WTC11 (cell line): ENCODE data around the gene NBL1. TPM values are rescaled to one million over a fixed set of nuclear protein-coding genes. Genes with fewer than 3 reads are reported as not detected.
A peak's percentile ranks its signal among the peaks of the same experiment; 100 is the strongest.

ENCODE experiments used
- ATAC-seq: fragments of 200-7000 bp; cut with Tn5 transposase; 2 replicates; pipeline ENCODE4 v1.10.0; 2021; ENCODE audit warnings: mild to moderate bottlenecking, moderate library complexity
- CTCF ChIA-PET: fragments of 300-600 bp; sonication (Branson Sonifier 250); formaldehyde crosslinking; loops from one replicate; lab custom pipeline; 2021; ENCODE audit warnings: antibody characterized with exemption; lab: Charles Lee
- POLR2A ChIA-PET: fragments of 350-600 bp; sonication (Branson Sonifier 250); formaldehyde crosslinking; loops from one replicate; lab custom pipeline; 2021; ENCODE audit warnings: antibody characterized with exemption; lab: Charles Lee
- DNase-seq: peaks from one replicate; pipeline ENCODE4 v3.0.0; 2021; ENCODE audit warnings: low spot score
- H3K27ac Mint-ChIP-seq: 2 replicates; pipeline ENCODE4 v1.8.0; 2021; ENCODE audit warnings: mixed read lengths
- H3K27me3 Mint-ChIP-seq: 2 replicates; pipeline ENCODE4 v1.8.0; 2021; ENCODE audit warnings: low read depth, mild to moderate bottlenecking, moderate library complexity, mixed read lengths
- H3K36me3 Mint-ChIP-seq: 2 replicates; pipeline ENCODE4 v1.8.0; 2021; ENCODE audit warnings: mixed read lengths
- H3K4me1 Mint-ChIP-seq: 2 replicates; pipeline ENCODE4 v1.8.0; 2022; ENCODE audit warnings: mixed read lengths
- H3K4me3 Mint-ChIP-seq: 2 replicates; pipeline ENCODE4 v1.8.0; 2021; ENCODE audit warnings: mild to moderate bottlenecking, moderate library complexity, mixed read lengths
- H3K9me3 Mint-ChIP-seq: 2 replicates; pipeline ENCODE4 v1.8.0; 2021; ENCODE audit warnings: mixed read lengths
- CBFB ChIP-seq: sonication (generic); formaldehyde crosslinking; IDR thresholded peaks from 2 replicates; pipeline ENCODE4 v1.8.1; 2022; ENCODE audit warnings: mild to moderate bottlenecking, low read depth, missing genetic modification reagents
- CREB1 ChIP-seq: sonication (generic); formaldehyde crosslinking; IDR thresholded peaks from 2 replicates; pipeline ENCODE4 v1.8.0; 2023; ENCODE audit warnings: mild to moderate bottlenecking, missing genetic modification reagents
- CREM ChIP-seq: sonication (generic); formaldehyde crosslinking; IDR thresholded peaks from 2 replicates; pipeline ENCODE4 v1.8.1; 2022; ENCODE audit warnings: mild to moderate bottlenecking, missing genetic modification reagents, moderate library complexity
- GABPB1 ChIP-seq: sonication (generic); formaldehyde crosslinking; IDR thresholded peaks from 2 replicates; pipeline ENCODE4 v1.8.1; 2023; ENCODE audit warnings: mild to moderate bottlenecking, missing genetic modification reagents
- PRDM15 ChIP-seq: sonication (generic); formaldehyde crosslinking; IDR thresholded peaks from 2 replicates; pipeline ENCODE4 v1.8.0; 2022; ENCODE audit warnings: missing genetic modification reagents
- SP1 ChIP-seq: sonication (generic); formaldehyde crosslinking; conservative IDR thresholded peaks from 2 replicates; pipeline ENCODE4 v1.8.1; 2022; ENCODE audit warnings: missing genetic modification reagents
- STAT6 ChIP-seq: sonication (generic); formaldehyde crosslinking; conservative IDR thresholded peaks from 2 replicates; pipeline ENCODE4 v1.8.1; 2023; ENCODE audit warnings: mild to moderate bottlenecking, low read depth, missing genetic modification reagents, moderate library complexity
- TP53 ChIP-seq: sonication (generic); formaldehyde crosslinking; IDR thresholded peaks from 2 replicates; pipeline ENCODE4 v1.8.1; 2023; ENCODE audit warnings: mild to moderate bottlenecking, missing genetic modification reagents
- ZNF121 ChIP-seq: sonication (generic); formaldehyde crosslinking; IDR thresholded peaks from 2 replicates; pipeline ENCODE4 v1.8.0; 2023; ENCODE audit warnings: missing genetic modification reagents
- ZNF219 ChIP-seq: sonication (generic); formaldehyde crosslinking; IDR thresholded peaks from 2 replicates; pipeline ENCODE4 v1.8.0; 2023; ENCODE audit warnings: missing genetic modification reagents, mild to moderate bottlenecking, borderline replicate concordance
- ZNF281 ChIP-seq: sonication (generic); formaldehyde crosslinking; IDR thresholded peaks from 2 replicates; pipeline ENCODE4 v1.8.0; 2023; ENCODE audit warnings: mild to moderate bottlenecking, missing genetic modification reagents
- ZNF317 ChIP-seq: sonication (generic); formaldehyde crosslinking; IDR thresholded peaks from 2 replicates; pipeline ENCODE4 v1.8.1; 2023; ENCODE audit warnings: low read depth, mild to moderate bottlenecking, moderate library complexity, missing genetic modification reagents, borderline replicate concordance
- ZSCAN18 ChIP-seq: fragments of 250-450 bp; sonication (Bioruptor Pico); IDR thresholded peaks from 2 replicates; pipeline ENCODE4 v2.1.2; 2022; ENCODE audit warnings: mild to moderate bottlenecking, moderate library complexity
- total RNA-seq: library from RNA; stranded (reverse); gene quantifications from 3 replicates; pipeline ENCODE4 v1.2.3, GENCODE V29; 2021
- TF ChIP-seq, protein P1 (sequence below): sonication (generic); formaldehyde crosslinking; IDR thresholded peaks from 2 replicates; pipeline ENCODE4 v1.8.1; 2022; ENCODE audit warnings: low read depth, missing genetic modification reagents, borderline replicate concordance
- TF ChIP-seq, protein P2 (sequence below): fragments of 250-450 bp; sonication (Bioruptor Pico); conservative IDR thresholded peaks from 2 replicates; pipeline ENCODE4 v1.9.0; 2021; ENCODE audit warnings: mild to moderate bottlenecking
- TF ChIP-seq, protein P3 (sequence below): fragments of 250-450 bp; sonication (Bioruptor Pico); IDR thresholded peaks from 2 replicates; pipeline ENCODE4 v1.9.0; 2021; ENCODE audit warnings: mild to moderate bottlenecking, borderline replicate concordance

The NBL1 gene
- total RNA-seq, 1 experiment from 2014 or later: 17.1 TPM

DNA sequence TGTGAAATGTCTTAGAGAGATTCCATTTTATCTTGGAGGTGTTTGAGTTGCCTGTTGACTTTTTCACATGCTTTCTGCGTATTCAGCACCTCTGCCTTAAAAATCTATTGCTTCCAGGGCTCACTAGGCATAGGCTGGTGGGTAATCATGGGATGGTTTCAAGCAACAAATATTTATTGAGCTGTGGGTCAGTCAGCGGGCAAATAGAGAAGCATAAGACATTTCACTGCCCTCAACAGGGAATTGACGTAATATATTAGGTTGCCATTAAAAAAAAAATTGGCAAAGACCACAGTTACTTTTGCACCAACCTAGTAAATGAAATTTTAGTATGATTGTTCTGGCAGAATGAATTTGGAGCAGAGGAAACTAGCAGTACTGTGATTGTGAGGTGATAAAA is 44.3 kb upstream of the NBL1 start (continued):
- TF ChIP-seq, protein P1, sequence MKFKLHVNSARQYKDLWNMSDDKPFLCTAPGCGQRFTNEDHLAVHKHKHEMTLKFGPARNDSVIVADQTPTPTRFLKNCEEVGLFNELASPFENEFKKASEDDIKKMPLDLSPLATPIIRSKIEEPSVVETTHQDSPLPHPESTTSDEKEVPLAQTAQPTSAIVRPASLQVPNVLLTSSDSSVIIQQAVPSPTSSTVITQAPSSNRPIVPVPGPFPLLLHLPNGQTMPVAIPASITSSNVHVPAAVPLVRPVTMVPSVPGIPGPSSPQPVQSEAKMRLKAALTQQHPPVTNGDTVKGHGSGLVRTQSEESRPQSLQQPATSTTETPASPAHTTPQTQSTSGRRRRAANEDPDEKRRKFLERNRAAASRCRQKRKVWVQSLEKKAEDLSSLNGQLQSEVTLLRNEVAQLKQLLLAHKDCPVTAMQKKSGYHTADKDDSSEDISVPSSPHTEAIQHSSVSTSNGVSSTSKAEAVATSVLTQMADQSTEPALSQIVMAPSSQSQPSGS (CRISPR knock-in tag): no peak
- no peak for TF ChIP-seq ZNF219 (CRISPR knock-in tag)
- TF ChIP-seq, protein P2, sequence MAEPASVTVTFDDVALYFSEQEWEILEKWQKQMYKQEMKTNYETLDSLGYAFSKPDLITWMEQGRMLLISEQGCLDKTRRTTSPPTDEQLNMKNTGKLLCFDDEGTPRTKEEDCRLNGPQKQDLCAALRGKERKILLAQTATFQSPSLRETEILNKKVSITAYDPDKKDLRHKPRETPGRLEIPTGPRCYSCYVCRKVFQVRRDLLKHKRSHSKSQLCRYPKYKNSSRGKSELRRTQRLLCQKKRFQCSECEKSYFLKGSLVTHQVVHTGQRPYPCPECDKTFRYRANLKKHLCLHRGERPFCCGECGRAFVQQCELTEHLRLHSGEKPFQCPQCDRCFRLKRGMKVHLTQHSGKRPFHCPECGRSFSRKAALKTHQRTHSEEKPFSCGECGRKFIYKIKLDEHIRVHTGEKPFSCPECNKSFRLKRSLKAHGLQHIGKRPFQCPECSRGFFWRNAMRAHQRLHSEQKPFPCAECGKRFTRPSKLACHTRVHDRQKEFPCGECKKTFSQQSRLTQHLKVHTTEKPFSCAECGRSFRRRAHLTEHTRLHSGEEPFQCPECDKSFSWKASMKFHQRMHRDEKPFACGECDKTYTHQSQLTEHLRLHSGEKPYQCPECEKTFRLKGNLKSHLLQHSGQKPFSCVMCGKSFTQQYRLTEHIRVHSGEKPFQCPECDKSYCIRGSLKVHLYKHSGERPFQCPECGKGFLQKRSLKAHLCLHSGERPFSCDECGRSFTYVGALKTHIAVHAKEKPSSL (CRISPR knock-in tag): no peak
- TF ChIP-seq CBFB (CRISPR knock-in tag): no peak
- TF ChIP-seq ZNF317 (CRISPR knock-in tag): no peak

DNA sequence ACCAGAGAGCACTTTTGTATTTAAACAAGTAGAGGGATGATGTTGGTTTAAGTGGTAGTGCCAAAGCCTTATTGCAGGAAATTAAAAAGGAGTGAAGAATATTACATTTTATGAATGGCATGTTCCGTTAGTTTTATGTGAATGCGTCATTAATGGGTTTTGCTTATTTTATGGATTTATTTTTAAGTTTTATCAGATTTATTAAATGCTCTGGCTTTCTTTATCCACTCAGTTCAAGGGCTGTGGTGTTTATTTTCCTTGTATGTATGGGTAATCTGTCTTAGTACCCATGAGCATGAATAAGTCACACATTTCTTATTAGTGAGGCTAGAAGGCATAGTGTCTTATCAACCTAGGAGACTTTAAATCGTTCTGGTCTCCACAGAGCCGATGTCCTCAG is 41.6 kb upstream of the NBL1 start:
- ChIA-PET POLR2A (no interaction called here), CTCF (no interaction called here)
- no peak for DNase-seq
- no peaks in the 10 kb centered on the region for H3K9me3 Mint-ChIP-seq
- H3K4me3 Mint-ChIP-seq: no peak overlapping the region
- no peak for ATAC-seq
- H3K4me1 Mint-ChIP-seq: peaks cover 12% of the 10 kb centered on the region
- 0 out of 2 replicates have a peak, but pooled peaks cover 1% of the 10 kb centered on the region for H3K36me3 Mint-ChIP-seq
- no peaks in the 10 kb centered on the region for H3K27me3 Mint-ChIP-seq
- H3K27ac Mint-ChIP-seq: peak overlapping the region; percentile 29; the same call in 1 of the 2 replicates
- TF ChIP-seq, protein P3, sequence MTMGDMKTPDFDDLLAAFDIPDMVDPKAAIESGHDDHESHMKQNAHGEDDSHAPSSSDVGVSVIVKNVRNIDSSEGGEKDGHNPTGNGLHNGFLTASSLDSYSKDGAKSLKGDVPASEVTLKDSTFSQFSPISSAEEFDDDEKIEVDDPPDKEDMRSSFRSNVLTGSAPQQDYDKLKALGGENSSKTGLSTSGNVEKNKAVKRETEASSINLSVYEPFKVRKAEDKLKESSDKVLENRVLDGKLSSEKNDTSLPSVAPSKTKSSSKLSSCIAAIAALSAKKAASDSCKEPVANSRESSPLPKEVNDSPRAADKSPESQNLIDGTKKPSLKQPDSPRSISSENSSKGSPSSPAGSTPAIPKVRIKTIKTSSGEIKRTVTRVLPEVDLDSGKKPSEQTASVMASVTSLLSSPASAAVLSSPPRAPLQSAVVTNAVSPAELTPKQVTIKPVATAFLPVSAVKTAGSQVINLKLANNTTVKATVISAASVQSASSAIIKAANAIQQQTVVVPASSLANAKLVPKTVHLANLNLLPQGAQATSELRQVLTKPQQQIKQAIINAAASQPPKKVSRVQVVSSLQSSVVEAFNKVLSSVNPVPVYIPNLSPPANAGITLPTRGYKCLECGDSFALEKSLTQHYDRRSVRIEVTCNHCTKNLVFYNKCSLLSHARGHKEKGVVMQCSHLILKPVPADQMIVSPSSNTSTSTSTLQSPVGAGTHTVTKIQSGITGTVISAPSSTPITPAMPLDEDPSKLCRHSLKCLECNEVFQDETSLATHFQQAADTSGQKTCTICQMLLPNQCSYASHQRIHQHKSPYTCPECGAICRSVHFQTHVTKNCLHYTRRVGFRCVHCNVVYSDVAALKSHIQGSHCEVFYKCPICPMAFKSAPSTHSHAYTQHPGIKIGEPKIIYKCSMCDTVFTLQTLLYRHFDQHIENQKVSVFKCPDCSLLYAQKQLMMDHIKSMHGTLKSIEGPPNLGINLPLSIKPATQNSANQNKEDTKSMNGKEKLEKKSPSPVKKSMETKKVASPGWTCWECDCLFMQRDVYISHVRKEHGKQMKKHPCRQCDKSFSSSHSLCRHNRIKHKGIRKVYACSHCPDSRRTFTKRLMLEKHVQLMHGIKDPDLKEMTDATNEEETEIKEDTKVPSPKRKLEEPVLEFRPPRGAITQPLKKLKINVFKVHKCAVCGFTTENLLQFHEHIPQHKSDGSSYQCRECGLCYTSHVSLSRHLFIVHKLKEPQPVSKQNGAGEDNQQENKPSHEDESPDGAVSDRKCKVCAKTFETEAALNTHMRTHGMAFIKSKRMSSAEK (CRISPR knock-in tag): no peak
- TF ChIP-seq ZNF281 (CRISPR knock-in tag): no peak
- TF ChIP-seq PRDM15: no peak
- no peak for TF ChIP-seq ZNF219 (CRISPR knock-in tag)
- TF ChIP-seq ZNF121: no peak
- no peak for TF ChIP-seq SP1
- TF ChIP-seq TP53 (CRISPR knock-in tag): no peak
- TF ChIP-seq GABPB1: no peak
- TF ChIP-seq CREM (CRISPR knock-in tag): no peak
- no peak for TF ChIP-seq STAT6
- TF ChIP-seq CREB1: no peak
- TF ChIP-seq ZSCAN18 (CRISPR knock-in tag): no peak
